ENCODE results near the gene CGB3. TPM values are rescaled to one million over a fixed set of nuclear protein-coding genes. Genes with fewer than 3 reads are reported as not detected.

Gene CGB3
- total and polyA plus RNA-seq, 2 of the 4 experiments (the other 2 are of a cell fraction), result not detected

GRCh38 chr19:49004133-49004532 is 20.0 kb downstream of the CGB3 start:
- no peak overlapping the region for H2BK120ac ChIP-seq (ENCODE audit: low read depth, low read length)
- in situ Hi-C loops (cut with MboI; ENCODE audit: low sequenced_read_pairs), result no loop called here
- H3K4me3 ChIP-seq (ENCODE audit: insufficient read depth, low read depth, low read length), result no peak overlapping the region
- H3K9ac ChIP-seq (ENCODE audit: low read depth, low read length), result no peak overlapping the region
- no peak overlapping the region for H4K5ac ChIP-seq (ENCODE audit: low read depth, low read length)
- no peak for TF ChIP-seq RCOR1 (IDR thresholded peaks at IDR 0.05; ENCODE audit: insufficient replicate concordance, low read length)
- TF ChIP-seq RAD21 (IDR thresholded peaks at IDR 0.05; ENCODE audit: low read length), result no peak
- TF ChIP-seq, protein P1, sequence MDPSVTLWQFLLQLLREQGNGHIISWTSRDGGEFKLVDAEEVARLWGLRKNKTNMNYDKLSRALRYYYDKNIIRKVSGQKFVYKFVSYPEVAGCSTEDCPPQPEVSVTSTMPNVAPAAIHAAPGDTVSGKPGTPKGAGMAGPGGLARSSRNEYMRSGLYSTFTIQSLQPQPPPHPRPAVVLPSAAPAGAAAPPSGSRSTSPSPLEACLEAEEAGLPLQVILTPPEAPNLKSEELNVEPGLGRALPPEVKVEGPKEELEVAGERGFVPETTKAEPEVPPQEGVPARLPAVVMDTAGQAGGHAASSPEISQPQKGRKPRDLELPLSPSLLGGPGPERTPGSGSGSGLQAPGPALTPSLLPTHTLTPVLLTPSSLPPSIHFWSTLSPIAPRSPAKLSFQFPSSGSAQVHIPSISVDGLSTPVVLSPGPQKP (IDR thresholded peaks at IDR 0.05; ENCODE audit: borderline replicate concordance, low read depth, low read length), result no peak
- TF ChIP-seq RFX5 (IDR thresholded peaks at IDR 0.05; ENCODE audit: low read depth, low read length), result no peak
- H2AK5ac ChIP-seq (ENCODE audit: low read depth, low read length), result no peak overlapping the region
- ATAC-seq (ENCODE audit: low read depth) (no peak), DNase-seq (no peak)
- peaks cover 0 to 28% of the 10 kb centered on the region in 2 experiments; a peak in 3 of 4 replicates for H3K79me1 ChIP-seq (ENCODE audit: low read depth in 1 of 2, low read length in 2 of 2)
- no peaks in the 10 kb centered on the region for H3K4me1 ChIP-seq (ENCODE audit: control insufficient read depth, insufficient read depth, low read length)
- no peak overlapping the region for H3K4me2 ChIP-seq (ENCODE audit: low read depth, low read length)
- peaks cover 36% of the 10 kb centered on the region for H3K36me3 ChIP-seq (ENCODE audit: control insufficient read depth, insufficient read depth, low read length)
- H3K23ac ChIP-seq (ENCODE audit: low read depth, low read length), result no peak overlapping the region
- no peaks in the 10 kb centered on the region; the same call in 1 of the 2 replicates for H3K9me1 ChIP-seq (ENCODE audit: insufficient read depth, low read length)
- no peak overlapping the region for H3K18ac ChIP-seq (ENCODE audit: low read depth, low read length)
- H4K20me1 ChIP-seq (ENCODE audit: insufficient read depth, low read length), result peaks cover 9% of the 10 kb centered on the region
- H3K14ac ChIP-seq (replicated peaks; ENCODE audit: low read depth, low read length), result no peak overlapping the region
- BruUV-seq (replicated peaks), result no TSS peak
- no peak overlapping the region for H3K56ac ChIP-seq (ENCODE audit: extremely low read depth, insufficient read depth, low read length)
- ChIA-PET CTCF (interaction anchor here (1.9 kb wide), 1 partner anchor 11 kb away, joined by 5 read pairs; the partner anchor contains the start of genes GYS1 and RUVBL2), POLR2A (ENCODE audit: unreplicated experiment) (interaction anchor here (0.7 kb wide), 1 partner anchor 279 kb away, joined by 4 read pairs; no protein-coding TSS in a partner anchor)
- no peak overlapping the region for H2BK15ac ChIP-seq (ENCODE audit: low read depth, low read length)
- no peak overlapping the region for H3K27ac ChIP-seq (ENCODE audit: insufficient read depth, low read length)
- H3K9me3 ChIP-seq (ENCODE audit: control insufficient read depth, insufficient read depth, low read length), result no peaks in the 10 kb centered on the region
- H2AFZ ChIP-seq (replicated peaks; ENCODE audit: low read length, poor library complexity), result no peak overlapping the region
- WGBS, 2 experiments (ENCODE audit: extremely low coverage in 2 of 2, insufficient read length in 1 of 2), result 100% methylated on average over 5 of the region's 15 CpGs; no CpG with 5 or more reads in 1 of the 2 experiments
- H3K27me3 ChIP-seq (ENCODE audit: control insufficient read depth, insufficient read depth, low read length), result no peaks in the 10 kb centered on the region
- H4K8ac ChIP-seq (ENCODE audit: low read depth in 2 of 2, low read length in 2 of 2), result no peak overlapping the region
- no peak overlapping the region for H2BK20ac ChIP-seq (ENCODE audit: low read depth, low read length)
- H2AK9ac ChIP-seq (replicated peaks; ENCODE audit: low read depth, low read length, poor library complexity), result no peak overlapping the region
- H4K91ac ChIP-seq (ENCODE audit: insufficient read depth, low read depth, low read length), result no peak overlapping the region
- dilution Hi-C loops (cut with HindIII; ENCODE audit: low sequenced_read_pairs, unreplicated experiment), result no loop called here
- H2BK5ac ChIP-seq (ENCODE audit: low read depth, low read length, poor library complexity, severe bottlenecking), result no peak overlapping the region
- intact Hi-C loops (cut with micrococcal nuclease), result no loop called here
- H3K4ac ChIP-seq (ENCODE audit: low read depth, low read length), result no peak overlapping the region

Data from IMR-90 (cell line).